GM12875 (cell line): ENCODE data around the gene SYN1.

ENCODE experiments used
- H3K4me3 ChIP-seq: one replicate; pipeline ENCODE4 v1.5.1; 2011; ENCODE audit warnings: low read depth, low read length, control low read depth
- TF ChIP-seq, protein P1 (sequence below): IDR thresholded peaks from 2 replicates; pipeline ENCODE4 v1.5.1; 2011; ENCODE audit warnings: low read depth, mild to moderate bottlenecking, control low read depth, inconsistent platforms, low read length, moderate library complexity, borderline replicate concordance; ENCODE audit not compliant: insufficient read depth

The SYN1 gene

DNA sequence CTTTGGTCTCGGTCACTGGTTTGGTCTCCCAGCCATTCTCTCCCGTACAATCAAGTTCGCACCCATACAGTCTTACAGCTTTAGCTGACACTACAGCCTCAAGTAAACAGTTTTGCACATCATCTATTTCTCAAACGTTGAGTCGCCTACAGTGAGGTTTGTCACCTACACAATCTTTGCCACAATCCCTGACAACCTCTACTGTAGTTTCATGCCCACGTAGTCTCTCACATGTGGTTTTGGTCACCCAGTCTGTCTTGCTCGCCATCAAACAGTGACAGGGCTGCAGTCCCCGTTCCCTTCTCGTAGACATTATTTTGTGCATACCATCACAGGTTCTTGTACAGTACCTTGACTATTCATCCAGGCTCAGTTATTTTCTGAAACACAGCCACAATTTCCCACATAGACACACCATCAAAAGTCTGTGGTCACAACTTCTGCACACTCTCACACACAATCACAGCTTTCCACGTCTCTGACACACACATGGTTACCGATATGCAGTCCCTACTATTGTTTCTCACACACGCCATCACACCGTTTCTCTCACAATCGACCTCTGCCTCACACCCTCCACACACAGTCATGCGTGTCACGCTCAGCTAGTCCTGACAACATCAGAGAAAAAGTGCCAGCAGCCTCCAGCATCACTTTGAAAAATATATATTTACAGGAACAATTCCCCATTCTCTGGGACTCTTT, 15.4 kb upstream of the SYN1 start:
- H3K4me3 ChIP-seq, result no peak overlapping the region
- TF ChIP-seq, protein P1, sequence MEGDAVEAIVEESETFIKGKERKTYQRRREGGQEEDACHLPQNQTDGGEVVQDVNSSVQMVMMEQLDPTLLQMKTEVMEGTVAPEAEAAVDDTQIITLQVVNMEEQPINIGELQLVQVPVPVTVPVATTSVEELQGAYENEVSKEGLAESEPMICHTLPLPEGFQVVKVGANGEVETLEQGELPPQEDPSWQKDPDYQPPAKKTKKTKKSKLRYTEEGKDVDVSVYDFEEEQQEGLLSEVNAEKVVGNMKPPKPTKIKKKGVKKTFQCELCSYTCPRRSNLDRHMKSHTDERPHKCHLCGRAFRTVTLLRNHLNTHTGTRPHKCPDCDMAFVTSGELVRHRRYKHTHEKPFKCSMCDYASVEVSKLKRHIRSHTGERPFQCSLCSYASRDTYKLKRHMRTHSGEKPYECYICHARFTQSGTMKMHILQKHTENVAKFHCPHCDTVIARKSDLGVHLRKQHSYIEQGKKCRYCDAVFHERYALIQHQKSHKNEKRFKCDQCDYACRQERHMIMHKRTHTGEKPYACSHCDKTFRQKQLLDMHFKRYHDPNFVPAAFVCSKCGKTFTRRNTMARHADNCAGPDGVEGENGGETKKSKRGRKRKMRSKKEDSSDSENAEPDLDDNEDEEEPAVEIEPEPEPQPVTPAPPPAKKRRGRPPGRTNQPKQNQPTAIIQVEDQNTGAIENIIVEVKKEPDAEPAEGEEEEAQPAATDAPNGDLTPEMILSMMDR, result no peak

DNA sequence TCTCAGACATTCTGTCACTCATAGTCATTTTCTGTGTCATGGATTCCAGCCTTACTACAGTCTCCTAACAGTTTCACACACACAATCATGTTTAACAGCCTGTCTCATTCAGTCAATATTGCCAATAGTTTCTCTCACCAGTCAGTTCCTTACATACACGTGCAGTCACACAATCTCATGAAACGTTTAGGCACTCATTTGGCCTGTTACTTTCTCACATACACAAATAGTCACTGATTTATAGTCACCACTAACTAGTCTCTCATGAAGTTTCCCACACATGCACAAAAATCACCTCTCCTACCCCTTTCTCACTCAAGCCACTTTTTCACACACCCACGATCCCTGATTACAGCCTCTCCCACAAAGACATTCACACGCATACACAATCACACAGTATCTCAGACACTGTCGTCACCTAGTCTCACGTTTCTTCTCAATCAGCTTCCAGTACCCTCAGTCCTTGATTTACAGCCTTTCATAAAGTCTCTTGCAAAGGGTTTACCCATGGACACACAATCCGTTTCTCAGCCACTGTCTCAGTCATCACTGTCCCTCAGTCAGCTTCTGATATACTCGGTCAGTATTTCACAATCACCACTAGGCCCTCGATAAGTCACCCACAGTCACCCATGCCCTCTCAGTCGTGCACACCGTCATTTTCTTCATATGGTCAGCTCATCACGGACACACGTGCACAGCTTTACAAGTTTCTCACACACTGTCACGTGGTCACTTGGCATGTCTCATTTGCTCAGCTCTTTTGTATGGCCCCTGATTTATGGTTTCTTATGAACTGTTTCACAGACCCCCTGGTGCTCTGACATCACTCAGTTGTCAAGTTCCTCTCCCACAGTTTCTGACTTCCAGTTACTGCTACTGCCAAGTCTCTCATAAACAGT, 14.3 kb upstream of the SYN1 start:
- H3K4me3 ChIP-seq, result no peak overlapping the region
- TF ChIP-seq, protein P1, result no peak

DNA sequence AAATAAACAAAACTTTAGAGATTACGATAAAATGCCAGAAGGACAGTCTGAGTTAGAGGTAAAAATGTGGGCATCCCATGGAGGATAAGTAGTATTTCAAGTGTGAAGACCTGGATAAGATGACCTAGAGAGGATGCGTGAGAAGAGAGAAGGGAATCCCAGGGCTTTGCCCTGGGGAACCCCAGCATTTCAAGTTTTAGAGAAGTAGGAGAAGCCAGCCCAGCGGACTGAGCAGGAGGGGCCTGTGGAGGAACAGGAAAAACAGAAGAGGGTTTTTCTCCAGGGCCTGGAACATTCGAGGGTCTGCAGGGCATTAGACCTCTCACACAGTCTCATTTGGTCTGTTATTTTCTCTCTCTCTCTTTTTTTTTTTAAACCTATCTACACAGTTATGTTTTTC, 13.0 kb upstream of the SYN1 start:
- no peak overlapping the region for H3K4me3 ChIP-seq
- TF ChIP-seq, protein P1, result no peak

DNA sequence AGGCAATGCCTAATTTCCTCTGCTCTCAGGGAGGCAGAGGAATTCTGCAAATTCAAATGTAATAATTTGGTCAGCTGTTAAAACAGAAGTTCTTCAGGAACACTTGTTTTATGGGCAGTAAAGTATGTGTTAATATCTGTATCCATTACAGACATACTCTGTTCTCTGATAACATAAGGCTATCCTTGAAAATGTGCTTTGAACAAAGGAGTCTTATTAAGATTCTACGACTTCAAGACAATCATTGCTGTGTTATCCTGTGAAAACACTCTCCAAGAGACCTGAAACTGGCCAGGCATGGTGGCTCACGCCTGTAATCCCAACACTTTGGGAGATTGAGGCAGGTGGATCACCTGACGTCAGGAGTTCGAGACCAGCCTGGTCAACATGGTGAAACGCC, 12.0 kb upstream of the SYN1 start:
- TF ChIP-seq, protein P1, result no peak
- H3K4me3 ChIP-seq, result no peak overlapping the region

DNA sequence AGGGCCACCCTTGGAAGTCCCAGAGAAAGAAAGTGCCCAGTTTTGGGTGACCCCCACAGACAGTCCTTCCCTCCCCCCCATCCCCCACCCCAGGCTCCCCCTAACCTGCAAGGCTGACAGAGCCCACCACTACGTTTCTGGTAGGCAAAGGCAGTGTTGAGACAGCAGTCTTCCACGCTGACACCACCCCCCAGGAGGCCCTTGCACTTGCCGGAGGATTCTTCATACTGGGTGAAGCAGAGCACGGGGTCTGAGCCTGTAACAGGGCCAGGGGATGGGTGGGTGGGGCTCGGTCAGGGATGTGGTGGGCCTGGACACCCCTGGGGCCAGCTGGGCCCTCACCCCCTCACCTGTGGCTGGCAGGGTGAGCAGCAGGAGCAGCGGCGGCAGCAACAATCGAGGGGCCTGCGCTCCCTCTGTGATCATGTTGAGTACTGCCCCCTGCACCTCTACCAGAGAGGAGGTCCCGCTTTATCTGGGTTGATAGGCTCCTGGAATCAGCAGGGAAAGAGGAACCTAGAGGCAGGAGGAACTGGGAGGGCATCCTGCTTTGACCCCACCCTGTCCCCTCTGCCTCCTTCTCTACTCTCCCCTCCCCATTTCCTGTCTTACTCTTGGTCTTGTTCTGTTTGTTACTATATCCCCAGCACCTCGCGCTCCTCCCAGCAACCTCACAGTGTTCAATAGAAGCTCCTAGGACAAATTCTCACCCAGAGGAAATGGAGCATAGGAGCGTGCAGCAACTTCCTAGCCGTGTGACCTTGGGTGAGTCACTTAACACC, 10.0 kb upstream of the SYN1 start, which contains the start of gene CFP:
TSS of gene CFP (minus strand) at position 512 of the 782 bp plus-strand sequence. CDS start at position 426, 86 bp downstream.
- peak within 1 kb of the TSS; percentile 44 for H3K4me3 ChIP-seq
- TF ChIP-seq, protein P1, result no peak

DNA sequence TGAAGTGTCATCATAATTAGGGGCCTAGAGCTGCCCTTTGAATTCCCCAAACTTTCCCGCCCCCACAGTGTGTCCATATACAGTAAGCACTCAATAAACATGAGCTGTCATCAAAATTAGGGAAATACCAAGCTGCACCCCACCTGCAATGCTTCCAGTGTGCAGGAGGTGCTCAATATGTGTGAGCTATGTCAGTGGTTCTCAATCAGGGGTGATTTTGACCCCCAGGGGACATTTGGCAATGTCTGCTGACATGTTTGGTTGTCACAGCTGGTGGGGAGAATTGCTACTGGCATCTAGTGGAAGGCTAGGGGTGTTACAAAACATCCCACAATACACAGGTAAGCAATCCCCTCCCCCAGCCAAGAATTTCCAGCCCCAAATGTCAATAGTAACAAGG, 9.3 kb upstream of the SYN1 start:
- H3K4me3 ChIP-seq, result peak overlapping the region; percentile 44
- TF ChIP-seq, protein P1, result peak; percentile 29; the same call in 1 of the 2 replicates
